ENCODE results near the gene ARFGEF2.
"Not testable (repeated sequence)": the region's sequence is repeated elsewhere in the genome, so short reads cannot be mapped to it uniquely, and the experiment has no call there.

The ARFGEF2 gene

DNA sequence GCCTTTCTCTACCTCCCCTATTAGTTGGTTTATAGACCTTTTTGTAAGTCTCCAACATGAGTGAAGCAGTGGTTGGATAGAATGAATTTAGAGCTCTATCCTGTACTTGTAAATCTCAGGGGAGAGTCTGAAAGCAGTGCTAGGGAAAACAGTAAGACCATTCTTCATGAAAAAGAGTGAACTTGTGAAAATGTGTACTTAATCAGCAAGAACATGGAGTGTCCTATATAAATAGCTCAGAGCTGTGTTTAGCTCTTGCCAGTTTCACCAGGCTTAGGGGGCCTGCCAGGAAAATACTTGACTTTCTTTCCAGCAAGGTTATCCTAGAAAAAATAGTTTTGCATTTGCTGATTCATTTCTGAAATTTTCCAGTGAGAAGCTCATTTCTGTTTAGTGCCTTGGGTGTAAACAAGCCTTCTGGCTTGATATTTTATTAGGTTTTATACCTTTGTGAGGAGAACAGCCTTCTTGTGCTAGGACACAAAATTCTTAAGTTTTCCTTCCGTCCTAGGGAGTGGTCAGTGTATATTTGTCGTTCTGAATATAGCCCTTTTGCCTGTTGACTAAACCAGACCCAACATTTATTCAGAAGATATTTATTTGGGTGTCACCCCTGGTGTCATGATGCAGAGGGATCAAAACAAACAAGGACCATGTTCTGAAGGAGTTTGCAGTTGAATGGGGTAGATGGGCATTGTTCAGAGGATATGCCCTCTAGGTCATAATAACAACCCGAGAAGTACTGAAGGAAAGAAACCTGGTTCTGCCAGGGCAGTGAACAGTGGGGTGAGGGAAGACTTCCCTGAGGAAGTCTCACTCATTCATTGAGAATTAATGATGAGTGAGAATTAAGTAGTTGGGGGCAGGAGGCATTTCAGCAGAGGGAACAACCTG is 7.6 kb downstream of the ARFGEF2 start:
- no peak for DNase-seq (ENCODE audit: low read depth in 2 of 2)

DNA sequence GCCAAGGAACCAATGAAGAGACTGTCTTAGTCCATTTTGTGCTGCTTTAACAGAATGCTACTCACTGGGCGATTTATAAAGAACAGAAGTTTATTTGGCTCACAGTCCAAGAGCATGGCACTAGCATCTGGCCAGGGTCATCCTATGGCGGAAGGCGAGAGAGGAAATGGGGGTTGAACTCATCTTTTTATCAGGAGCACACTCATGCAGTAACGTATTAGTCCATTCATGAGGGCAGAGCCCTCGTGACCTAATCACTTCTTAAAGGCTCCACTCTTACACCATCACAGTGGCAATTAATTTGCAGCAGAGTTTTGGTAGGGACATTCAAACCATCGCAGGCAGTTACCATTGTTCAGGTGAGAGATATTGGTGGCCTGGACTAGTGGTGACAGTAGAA is 8.5 kb downstream of the ARFGEF2 start:
- DNase-seq (ENCODE audit: low read depth in 2 of 2) = no peak

DNA sequence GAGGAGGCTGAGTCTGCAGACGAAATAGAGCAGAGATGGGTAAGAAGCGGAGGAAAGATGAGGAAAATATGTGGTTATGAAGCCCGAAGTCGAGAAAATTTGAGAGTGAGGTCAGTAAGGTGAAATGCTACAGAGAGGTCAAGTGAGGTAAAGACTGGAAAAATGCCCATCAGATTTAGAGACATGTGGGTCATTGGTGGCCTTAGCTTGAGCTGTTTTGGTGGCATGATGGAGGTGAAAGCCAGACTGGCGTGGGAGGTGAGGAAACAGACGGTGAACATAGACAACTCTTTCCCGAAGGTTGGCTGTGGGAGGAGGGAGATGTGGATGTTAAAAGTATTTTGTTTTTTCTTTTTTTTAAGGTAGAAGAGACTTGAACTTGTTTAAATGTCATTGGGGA is 9.4 kb downstream of the ARFGEF2 start:
- no peak for DNase-seq (ENCODE audit: low read depth in 2 of 2)

DNA sequence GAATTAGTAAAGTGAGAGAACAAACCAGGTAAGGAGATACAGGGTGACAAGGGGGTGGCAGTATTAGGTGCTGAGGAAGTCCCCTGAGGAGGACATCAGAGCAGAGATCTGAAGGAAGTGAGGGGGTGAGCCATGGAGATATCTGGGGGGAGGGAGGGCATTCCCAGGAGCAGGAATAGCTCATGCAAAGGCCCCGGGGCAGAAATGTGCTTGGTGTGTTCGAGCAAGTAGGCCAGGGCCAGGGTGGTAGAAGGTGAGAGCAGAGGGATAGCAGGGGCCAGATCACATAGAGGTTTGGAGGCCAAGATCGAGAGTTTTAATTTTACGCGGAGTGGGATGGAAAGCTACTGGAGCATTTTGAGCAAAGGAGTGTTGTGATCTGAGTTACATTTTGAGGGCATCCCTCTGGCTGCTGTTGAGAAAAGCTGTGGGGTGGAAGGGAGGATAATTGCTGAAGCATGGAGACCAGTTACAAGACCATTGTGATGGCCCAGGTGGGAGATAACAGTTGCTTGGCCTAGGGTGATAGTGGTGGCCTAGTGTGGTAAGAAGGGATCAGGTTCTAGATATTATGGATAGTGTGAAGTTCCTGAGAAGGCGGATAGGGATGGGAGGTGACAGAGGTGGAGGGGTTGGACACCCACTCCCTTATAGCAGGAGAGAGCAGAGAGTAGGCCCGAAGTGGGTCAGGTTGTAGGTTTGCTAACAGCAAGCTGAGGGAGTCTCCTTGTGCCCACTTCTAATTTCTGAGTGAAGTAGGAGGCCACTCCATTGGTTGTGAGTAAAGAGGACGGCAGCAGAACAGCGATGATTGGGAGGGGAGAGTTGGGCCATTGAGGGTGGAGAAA is 10.2 kb downstream of the ARFGEF2 start:
- no peak for DNase-seq (ENCODE audit: low read depth in 2 of 2)

DNA sequence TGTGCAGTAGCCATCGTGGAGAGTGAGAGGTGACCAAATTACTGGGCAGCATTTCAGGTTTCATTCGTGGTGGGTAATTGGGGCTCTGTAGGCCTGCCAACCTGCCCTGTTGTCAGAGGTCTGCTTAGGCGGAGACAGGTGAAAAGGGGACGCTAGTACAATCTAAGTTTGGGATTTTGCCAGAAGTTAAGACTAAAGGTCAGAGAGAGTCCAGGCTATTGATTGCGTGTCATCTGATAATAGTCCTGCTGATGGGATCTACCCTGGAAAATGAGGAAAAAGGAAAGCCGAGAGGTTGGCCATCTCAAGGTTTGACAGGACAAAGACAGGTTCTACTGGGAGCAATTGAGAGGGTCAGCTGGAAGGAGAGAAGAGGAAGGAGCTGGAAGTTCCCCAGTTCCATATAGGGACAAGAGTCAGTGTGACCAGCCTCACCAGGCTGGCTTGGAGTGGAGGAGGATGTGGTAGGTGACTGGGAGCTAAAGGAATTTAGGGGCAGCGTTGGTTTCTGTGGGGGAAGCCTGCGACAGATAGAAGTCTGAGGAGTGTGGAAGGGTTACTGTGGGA is 10.9 kb downstream of the ARFGEF2 start:
- DNase-seq (ENCODE audit: low read depth in 2 of 2) = no peak

DNA sequence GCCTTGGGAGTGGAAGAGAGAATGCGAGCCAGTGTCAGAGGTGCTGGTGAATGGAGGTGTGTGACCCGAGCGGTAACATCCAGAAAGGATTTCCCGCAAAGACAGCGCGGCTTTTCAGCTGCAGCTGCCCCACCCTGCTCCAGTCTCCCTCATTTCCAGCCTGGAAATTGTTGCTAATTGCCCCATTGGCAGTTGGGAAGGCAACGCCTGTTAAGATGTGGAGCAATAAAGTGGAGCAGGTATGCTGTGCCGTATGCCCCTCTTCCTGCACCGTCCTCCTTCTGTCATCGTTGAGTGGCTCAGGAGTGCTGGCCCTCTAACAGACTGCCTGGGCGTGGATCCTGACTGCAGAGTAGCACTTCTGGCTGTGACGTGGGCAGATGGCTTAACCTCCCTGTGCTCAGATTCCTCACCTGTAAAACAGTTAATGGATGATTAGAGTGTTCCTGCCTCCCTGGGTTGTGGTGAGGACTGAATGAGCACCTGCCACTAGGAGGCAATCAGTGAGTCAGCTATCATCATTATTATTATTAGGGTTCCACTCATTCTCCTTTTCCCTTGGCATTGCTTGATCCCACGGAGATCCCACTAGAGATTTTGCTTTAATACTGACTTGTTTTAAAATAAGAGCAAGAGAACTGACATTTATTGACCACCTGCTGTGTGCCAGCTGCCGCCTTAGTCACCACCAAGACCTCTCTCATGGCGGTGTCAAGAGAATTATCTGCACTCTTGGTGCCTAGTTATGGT is 11.7 kb downstream of the ARFGEF2 start:
- DNase-seq (ENCODE audit: low read depth in 2 of 2) = no peak

DNA sequence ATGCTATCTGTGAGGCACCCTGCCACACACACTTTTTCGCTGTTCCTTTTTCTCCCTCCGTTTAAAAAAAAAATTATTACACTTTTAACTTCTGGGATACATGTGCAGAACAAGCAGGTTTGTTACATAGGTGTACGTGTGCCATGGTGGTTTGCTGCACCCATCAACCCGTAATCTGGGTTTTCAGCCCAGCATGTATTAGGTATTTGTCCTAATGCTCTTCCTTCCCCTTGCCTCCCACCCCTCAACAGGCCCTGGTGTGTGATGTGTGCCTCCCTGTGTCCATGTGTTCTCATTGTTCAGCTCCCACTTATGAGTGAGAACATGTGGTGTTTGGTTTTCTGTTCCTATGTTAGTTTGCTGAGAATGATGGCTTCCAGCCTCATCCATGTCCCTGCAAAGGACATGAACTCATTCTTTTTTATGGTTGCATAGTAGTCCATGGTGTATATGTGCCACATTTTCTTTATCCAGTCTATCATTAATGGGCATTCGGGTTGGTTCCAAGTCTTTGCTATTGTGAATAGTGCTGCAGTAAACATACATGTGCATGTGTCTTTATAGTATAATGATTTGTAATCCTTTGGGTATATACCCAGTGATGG is 12.9 kb downstream of the ARFGEF2 start:
- not testable (repeated sequence) for DNase-seq (ENCODE audit: low read depth in 2 of 2)

DNA sequence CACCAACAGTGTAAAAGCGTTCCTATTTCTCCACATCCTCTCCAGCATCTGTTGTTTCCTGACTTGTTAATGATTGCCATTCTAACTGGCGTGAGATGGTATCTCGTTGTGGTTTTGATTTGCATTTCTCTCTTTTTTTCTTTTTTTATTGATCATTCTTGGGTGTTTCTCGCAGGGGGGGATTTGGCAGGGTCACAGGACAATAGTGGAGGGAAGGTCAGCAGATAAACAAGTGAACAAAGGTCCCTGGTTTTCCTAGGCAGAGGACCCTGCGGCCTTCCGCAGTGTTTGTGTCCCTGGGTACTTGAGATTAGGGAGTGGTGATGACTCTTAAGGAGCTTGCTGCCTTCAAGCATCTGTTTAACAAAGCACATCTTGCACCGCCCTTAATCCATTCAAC is 13.5 kb downstream of the ARFGEF2 start:
- DNase-seq (ENCODE audit: low read depth in 2 of 2) = not testable (repeated sequence)

DNA sequence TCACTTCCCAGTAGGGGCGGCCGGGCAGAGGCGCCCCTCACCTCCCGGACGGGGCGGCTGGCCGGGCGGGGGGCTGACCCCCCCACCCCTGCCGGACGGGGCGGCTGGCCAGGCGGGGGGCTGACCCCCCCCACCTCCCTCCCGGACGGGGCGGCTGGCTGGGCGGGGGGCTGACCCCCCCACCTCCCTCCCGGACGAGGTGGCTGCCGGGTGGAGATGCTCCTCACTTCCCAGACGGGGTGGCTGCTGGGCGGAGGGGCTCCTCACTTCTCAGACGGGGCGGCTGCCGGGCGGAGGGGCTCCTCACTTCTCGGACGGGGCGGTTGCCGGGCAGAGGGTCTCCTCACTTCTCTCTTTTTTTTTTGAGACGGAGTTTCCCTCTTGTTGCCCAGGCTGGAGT is 14.7 kb downstream of the ARFGEF2 start:
- DNase-seq (ENCODE audit: low read depth in 2 of 2) = not testable (repeated sequence)

DNA sequence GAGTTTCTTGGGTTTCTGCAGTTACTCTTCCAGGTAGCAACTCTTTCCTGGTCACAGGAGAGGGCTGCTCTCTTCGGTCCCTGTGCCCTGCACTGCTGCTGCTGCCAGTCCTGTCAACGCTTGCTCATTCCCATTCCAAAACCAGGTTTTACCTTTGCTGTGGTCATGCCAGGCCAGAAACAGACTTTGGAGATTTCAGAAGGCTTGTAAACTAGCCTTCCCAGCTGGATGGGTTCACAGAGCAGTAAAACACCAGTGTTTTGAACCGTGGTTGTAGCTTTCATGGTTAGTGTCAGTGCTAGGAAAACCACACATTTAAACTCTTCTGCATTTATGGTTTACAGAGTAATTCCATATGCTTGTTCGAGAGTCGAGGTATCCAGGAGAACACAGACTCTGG is 16.2 kb downstream of the ARFGEF2 start:
- DNase-seq (ENCODE audit: low read depth in 2 of 2) = no peak

DNA sequence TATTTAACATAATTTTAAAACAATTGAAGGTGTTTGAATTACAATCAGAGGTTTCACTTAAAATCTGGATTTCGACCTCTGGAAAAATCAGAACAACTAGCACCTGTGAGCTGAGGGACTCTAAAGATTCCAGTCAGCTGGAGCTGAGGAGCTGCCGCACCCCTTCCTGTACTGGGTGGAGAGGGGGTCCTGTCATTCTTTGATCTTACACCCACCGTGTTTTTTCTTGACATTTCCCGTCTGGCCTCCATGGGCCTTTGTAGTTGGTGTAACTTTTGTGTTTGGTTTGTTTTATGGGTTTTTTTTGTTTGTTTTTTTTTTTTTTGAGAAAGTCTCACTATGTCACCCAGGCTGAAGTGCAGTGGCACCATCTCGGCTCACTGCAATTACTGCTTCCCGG is 17.2 kb downstream of the ARFGEF2 start:
- no peak for DNase-seq (ENCODE audit: low read depth in 2 of 2)

DNA sequence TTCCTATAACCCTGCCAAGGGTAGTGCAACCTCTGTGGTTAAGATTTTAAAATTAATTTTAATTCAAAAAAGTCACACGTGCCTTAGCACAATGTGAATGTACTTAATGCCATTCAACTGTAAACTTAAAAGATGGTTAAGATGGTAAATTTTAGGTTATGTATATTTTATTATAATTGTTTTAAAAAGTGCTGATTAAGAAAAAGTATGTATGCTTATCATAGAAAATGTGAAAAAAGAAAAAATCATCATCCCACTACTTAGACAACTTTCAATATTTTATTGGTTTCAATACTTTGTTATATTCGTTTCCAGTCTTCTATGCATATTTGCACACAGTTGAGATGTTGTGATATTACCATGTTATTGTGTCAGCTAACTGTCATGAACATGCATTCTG is 18.7 kb downstream of the ARFGEF2 start:
- no peak for DNase-seq (ENCODE audit: low read depth in 2 of 2)

DNA sequence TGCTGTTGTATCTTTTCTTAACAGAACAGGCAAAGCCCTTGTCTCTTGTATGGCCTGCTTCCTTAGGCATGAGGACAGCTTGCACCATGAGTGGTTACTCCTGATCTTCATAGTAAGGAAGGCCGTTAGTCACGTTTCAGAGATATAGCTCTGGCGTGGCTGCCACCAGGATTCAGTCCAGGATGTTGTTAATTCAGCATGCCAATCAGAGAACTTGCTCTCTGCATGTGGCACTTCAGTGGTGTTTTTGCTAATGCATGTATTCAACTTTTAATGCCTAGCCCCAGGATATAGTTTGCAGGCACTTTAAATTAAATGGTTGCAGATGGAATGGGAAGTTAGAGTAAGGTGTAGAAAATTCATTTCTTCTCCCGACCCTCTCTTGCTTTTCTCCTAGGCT is 20.0 kb downstream of the ARFGEF2 start:
- DNase-seq (ENCODE audit: low read depth in 2 of 2) = no peak

DNA sequence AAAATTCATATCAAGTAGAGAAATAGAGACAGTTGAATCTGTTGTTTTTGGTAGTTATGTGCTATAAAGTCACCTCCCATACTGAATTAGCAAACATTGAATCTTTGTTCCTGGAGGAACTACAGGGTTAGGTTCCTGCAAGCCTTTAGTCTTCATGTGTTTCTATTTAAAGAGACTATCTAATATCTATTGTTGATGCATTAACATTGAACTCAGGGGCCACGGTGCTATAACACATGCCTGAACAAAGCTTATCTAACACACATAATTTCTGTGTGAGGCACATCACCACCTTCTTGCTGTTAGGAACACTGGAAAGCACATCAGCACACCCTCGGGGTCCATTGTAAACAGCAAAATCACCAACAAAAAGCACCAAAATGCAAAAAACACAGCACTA is 21.2 kb downstream of the ARFGEF2 start:
- DNase-seq (ENCODE audit: low read depth in 2 of 2) = no peak

DNA sequence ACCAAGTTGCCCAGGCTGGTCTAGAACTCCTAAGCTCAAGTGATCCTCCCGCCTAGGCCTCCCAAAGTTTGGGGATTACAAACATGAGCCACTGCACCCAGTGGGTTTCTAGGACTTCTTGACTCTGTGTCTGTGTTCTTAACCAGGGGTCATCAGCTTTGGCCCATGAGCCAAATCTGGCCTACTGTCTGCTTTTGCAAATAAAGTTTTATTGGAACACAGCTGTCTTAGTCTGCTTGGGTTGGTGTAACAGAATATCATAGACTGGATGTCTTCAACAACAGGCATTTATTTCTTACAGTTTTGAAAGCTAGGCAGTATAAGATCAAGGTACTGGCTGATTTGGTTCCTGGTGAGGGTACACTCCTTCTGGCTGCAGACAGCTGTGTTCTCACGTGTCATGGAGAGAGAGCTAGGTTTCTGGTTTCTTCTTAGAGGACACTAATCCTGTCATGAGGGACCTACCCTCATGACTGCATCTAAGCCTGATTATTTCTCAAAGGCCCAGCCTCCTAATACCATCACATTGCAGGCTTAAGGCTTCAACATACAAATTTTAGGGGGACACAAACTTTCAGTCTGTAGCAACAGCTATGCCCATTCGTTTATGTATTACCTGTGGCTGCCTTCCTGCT is 23.3 kb downstream of the ARFGEF2 start:
- no peak for DNase-seq (ENCODE audit: low read depth in 2 of 2)

DNA sequence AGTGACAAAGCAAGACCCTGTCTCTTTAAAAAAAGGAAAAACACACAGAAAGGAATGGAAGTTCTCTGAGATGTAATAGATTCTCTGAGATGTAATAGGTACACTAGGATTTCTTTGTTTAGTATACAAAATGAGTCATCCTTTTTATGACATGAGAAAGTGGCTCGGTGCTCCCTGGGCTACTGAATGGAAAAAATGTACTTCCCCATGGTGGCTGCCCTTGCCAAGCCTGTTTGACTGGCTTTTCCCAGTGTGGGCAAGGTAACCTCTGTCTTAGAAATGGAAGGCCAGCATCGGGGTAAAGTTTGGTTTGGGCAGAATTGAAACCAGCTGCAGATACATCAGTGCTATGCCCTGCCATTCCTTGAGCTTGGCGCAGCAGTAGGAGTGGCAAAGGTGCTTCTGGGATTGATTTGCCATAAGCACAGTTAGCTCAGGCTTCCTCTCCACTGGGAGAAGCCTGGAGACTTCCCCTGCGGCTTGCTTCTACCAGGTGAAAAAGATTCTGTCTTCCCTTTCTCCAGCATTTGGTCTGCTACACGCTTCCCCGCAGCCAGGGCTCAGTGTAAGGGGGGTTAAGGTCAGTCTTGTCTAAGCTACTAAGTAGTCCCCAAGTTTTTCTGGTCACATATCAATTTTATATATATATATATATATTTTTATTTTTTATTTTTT is 24.5 kb downstream of the ARFGEF2 start:
- no peak for DNase-seq (ENCODE audit: low read depth in 2 of 2)

DNA sequence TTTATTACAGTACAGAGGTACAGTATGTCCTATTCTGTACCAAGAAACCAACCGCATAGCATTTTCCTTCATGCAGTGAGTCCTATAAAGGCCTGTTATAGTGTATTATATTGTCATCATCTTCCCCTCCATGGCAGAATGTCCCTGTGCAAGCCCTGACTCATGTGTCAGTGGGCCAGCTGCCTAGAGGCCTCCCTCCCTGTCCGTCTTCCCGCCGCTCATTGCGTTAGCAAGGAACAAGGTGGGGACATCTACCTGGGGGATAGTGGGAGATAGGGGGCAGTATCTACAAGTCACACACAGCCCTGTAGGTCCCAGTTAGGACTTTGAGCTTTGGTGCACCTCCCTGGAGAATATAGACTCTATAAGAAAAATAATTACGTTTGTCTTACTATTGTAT is 27.1 kb downstream of the ARFGEF2 start:
- DNase-seq (ENCODE audit: low read depth in 2 of 2) = no peak

DNA sequence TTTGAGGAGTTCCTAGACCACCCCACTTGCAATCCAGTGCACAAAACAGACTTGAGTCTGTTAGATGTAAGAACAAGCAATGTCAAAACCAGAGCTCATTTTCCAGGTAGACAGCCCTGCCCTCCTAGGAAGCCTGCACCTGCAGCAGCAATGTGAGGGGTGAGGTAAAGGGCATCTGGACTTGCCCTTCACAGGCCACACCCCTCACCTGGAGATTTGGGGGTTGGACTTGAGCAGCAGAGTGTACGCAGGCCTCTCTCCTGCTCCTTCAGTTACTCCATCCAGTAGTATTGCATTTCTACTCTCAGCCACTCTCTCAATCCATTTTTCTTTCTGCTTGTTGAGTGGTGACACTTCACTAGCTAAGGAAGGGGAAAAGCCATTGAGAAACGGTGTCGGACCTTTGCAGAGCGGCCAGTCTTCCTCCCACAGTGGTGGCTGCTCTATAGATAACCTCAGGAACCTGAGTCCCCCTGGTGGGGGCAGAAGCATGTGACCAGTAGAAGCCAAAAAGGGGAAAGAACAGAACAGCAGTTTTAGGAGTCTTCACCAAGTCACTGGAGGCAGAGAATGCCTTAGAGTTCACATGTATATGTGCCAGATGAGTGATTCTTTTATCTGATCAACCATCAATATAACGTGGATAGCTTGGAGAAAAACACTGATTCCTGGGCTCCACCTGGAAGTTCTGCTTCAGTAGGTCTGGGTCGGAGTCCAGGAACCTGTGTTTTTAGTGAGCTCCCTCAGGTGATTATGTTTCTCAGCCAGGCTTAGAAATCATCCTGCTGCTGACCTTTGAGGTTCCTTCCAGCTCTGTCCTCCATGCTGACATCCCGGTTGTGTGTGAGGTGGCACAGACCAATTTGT is 28.0 kb downstream of the ARFGEF2 start:
- no peak for DNase-seq (ENCODE audit: low read depth in 2 of 2)

DNA sequence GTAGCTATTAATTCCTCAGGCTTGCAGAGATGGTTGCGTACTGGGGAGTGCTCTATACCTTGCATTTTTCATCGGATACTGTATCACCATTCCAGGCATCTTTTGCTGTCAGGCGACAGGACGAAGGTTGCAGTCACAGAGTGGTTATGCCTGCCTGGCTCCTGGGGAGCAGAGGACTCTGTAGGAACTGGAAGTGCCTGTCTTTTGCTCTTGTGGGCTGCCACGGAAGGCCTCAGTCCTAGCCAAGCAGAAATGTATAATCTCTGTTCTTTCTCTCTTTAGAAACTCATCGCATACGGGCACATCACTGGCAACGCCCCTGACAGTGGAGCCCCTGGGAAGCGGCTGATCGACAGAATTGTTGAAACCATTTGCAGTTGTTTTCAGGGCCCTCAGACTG is 29.5 kb downstream of the ARFGEF2 start:
- DNase-seq (ENCODE audit: low read depth in 2 of 2) = no peak
